GM12865 (cell line): ENCODE data around the gene CAPN13.
A peak's percentile ranks its signal among the peaks of the same experiment; 100 is the strongest.

ENCODE experiments used
- DNase-seq: peaks from one replicate; pipeline ENCODE4 v3.0.0; 2010; ENCODE audit warnings: low read depth
- H3K4me3 ChIP-seq: 2 replicates; pipeline ENCODE4 v1.5.1; 2011; ENCODE audit warnings: mild to moderate bottlenecking, low read depth, low read length, control low read depth
- CTCF ChIP-seq: IDR thresholded peaks from 2 replicates; pipeline ENCODE4 v1.5.1; 2011; ENCODE audit warnings: low read length, control low read depth, low read depth, inconsistent platforms; ENCODE audit not compliant: insufficient read depth; ENCODE audit errors: missing control alignments

CAPN13 gene

GRCh38 chr2:30710461-30710860, 96.8 kb downstream of the CAPN13 start:
- no peak for DNase-seq
- no peak for TF ChIP-seq CTCF
- no peak overlapping the region for H3K4me3 ChIP-seq

- DNase-seq, result no peak
- no peak for TF ChIP-seq CTCF
- H3K4me3 ChIP-seq, result no peak overlapping the region
Observed at GRCh38 chr2:30710016-30710415, 97.2 kb downstream of the CAPN13 start.

- no peak overlapping the region for H3K4me3 ChIP-seq
- no peak for DNase-seq
- TF ChIP-seq CTCF, result no peak
Observed at GRCh38 chr2:30709516-30709915, 97.7 kb downstream of the CAPN13 start.

GRCh38 chr2:30708491-30709290, 98.6 kb downstream of the CAPN13 start:
- no peak overlapping the region for H3K4me3 ChIP-seq
- peak; percentile 33 for TF ChIP-seq CTCF
- peak; percentile 19 for DNase-seq

GRCh38 chr2:30707304-30707903, 99.8 kb downstream of the CAPN13 start:
- DNase-seq, result no peak
- H3K4me3 ChIP-seq, result no peak overlapping the region
- TF ChIP-seq CTCF, result no peak

- TF ChIP-seq CTCF, result peak; percentile 77
- H3K4me3 ChIP-seq, result no peak overlapping the region
- peak; percentile 71 for DNase-seq
Observed at GRCh38 chr2:30706534-30707303, 100.5 kb downstream of the CAPN13 start.
